ENCODE data around the gene CHM. TPM values are rescaled to one million over a fixed set of nuclear protein-coding genes. Genes with fewer than 3 reads are reported as not detected.
"Not testable (repeated sequence)": the region's sequence is repeated elsewhere in the genome, so short reads cannot be mapped to it uniquely, and the experiment has no call there.

Gene CHM
- polyA plus RNA-seq, 4 donors, result 23.7 to 33.3 (median 29.2) TPM

GRCh38 chrX:85916656-85917280 is 130.6 kb downstream of the CHM start:
- not testable (repeated sequence) for DNase-seq (ENCODE audit: low read depth in 4 of 4, low spot score in 2 of 4)

DNA sequence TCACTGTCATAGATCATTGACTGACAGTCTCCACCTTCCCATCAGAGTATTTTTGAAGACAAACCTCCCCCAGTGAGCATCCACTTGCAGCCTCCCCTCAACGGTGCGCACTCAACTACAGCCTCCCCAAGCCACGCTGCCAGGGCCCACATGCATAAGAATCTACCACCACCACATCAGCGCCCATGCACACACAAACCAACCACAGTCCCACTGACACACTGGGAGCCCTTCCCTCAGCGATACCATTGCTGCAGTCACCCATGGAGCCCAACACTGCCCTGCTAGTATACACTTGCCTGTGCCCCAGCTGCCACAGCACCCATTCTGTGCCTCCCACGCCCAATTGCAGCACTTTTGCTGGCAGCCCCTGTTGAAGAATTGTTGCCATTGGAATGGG is 132.9 kb downstream of the CHM start:
- DNase-seq (ENCODE audit: low read depth in 4 of 4, low spot score in 2 of 4), result no peak

DNA sequence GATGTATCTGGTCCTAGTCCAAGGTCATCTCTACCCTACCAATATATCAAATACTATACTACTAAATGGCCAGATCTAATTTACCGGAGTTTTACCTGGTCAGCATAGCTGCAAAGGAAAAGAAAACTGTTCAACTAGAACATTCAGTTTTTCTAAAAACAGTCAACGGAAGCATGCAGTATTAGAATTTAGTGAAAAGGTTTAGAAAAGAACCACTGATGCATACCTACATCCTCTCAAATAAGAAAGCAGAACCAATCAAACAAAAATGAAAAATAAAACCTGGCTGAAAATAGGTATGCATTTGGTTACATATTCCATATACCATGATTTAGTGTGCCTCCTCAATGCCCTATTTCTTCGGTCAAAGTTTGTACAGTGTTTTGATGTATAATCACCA is 140.0 kb downstream of the CHM start:
- no peak for DNase-seq (ENCODE audit: low read depth in 4 of 4, low spot score in 2 of 4)

GRCh38 chrX:85906399-85906798 is 141.0 kb downstream of the CHM start:
- DNase-seq (ENCODE audit: low read depth in 4 of 4, low spot score in 2 of 4), result no peak

DNA sequence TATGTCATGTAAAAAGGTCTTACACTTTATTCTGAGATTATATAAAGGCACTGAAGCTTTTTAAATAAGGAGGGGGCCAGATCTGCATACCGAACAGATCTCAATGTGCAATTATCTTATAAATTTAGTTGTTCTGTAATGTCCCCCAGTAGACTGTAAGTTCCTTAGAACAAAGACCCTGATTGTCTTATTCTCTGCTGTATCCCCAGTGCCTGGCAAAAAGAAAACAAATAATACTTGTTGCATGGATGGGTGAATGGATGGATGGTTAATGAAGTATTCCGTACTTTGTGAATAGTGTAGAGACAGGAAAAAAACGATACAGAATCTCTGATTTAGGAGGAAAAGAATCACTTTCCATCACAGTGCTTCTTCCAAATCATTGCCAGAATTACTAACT is 141.5 kb downstream of the CHM start:
- DNase-seq (ENCODE audit: low read depth in 4 of 4, low spot score in 2 of 4), result no peak

GRCh38 chrX:85903692-85904471 is 143.5 kb downstream of the CHM start:
- no peak for DNase-seq (ENCODE audit: low read depth in 4 of 4, low spot score in 2 of 4)

GRCh38 chrX:85897362-85898126 is 149.8 kb downstream of the CHM start:
- no peak for DNase-seq (ENCODE audit: low read depth in 4 of 4, low spot score in 2 of 4)

- no peak for DNase-seq (ENCODE audit: low read depth in 4 of 4, low spot score in 2 of 4)
Measured at GRCh38 chrX:85882601-85883000, 164.8 kb downstream of the CHM start.

DNA sequence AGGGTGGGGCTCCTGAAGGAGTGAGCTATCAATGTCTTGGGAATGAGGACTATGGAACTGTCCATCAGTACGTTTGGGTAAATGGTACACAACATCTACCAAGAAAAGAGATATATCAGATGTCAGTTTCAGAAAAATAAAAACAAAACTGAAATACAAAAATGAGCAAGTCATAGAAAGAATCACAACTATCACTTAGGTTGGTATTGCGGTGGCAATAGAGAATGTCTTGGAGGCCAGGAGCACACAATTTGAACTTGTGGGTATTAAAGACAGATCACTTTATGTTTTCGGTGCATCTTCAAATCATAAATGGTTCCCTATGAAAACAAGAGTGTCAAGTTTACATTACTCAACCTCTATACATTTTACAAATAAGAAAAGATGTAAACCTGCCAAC is 176.8 kb downstream of the CHM start:
- no peak for DNase-seq (ENCODE audit: low read depth in 4 of 4, low spot score in 2 of 4)

DNA sequence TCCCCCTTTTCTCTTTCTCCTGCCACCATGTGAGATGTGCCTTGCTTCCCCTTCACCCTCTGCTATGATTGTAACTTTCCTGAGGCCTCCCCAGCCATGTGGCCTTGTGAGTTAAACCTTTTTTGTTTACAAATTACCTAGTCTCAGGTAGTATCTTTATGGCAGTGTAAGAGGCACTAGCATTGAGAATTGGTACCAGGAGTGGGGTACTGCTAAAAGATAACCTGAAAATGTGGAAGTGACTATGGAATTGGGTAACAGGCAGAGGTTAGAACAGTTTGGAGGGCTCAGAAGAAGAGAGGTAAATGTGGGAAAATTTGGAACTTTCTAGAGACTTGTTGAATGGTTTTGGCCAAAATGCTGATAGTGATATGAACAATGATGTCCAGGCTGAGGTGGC is 182.0 kb downstream of the CHM start:
- no peak for DNase-seq (ENCODE audit: low read depth in 4 of 4, low spot score in 2 of 4)

GRCh38 chrX:85859426-85859825 is 187.9 kb downstream of the CHM start:
- DNase-seq (ENCODE audit: low read depth in 4 of 4, low spot score in 2 of 4), result no peak

DNA sequence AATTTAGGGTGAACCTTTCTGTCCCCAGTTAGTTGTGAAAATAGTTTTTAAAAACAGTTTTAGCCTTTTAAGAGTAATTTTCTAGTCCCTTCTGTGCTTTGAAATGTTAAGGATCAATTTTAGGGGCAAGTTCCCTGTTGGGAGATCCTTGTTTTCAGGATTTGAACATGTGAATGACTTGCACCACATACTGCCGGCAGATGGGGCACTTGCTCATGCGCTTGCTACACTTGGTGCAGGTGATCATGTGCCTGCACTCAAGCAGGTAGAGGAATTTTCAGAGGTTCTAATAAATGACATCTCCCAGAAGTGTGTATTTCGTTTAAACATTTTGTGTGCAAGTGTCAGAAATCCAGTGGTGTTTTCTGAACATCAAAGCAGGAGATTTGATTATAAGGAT is 195.9 kb downstream of the CHM start:
- no peak for DNase-seq (ENCODE audit: low read depth in 4 of 4, low spot score in 2 of 4)

DNA sequence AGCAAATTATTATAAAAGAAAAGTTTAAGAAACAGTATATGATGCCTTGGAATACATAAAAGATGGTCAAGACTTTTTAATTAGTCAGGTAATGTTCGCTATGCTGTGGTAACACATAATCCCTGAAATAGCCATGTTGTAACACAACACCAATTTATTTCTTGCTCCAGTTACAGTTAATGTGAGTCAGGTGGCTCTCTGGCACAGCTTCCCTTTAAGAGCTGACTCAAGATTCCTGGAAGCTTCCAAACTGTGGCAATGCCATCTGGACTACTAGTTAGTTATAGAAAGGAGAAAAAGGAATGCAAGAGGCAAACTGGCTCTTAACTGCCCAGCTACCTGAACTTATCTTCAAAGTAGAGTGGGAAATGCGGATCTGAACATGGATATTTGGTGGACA is 210.5 kb downstream of the CHM start:
- no peak for DNase-seq (ENCODE audit: low read depth in 4 of 4, low spot score in 2 of 4)

DNA sequence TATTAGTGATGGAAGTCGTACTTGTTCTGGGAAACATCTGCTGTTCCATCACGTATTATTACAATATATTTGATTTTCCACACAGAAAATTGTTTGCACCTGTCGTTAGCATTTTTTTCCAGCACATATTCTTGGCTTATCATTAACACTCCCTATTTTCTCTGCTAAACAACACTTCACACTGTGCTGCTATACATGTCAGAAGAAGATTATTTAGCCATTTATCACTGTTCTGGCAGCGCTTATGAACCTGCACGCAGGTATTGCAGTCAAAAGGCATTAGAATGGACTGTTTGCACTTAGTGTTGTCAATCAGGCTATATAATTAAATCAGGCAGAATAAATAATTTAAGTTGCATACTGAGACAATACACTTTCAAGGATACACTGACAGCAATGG is 218.6 kb downstream of the CHM start:
- no peak for DNase-seq (ENCODE audit: low read depth in 4 of 4, low spot score in 2 of 4)

DNA sequence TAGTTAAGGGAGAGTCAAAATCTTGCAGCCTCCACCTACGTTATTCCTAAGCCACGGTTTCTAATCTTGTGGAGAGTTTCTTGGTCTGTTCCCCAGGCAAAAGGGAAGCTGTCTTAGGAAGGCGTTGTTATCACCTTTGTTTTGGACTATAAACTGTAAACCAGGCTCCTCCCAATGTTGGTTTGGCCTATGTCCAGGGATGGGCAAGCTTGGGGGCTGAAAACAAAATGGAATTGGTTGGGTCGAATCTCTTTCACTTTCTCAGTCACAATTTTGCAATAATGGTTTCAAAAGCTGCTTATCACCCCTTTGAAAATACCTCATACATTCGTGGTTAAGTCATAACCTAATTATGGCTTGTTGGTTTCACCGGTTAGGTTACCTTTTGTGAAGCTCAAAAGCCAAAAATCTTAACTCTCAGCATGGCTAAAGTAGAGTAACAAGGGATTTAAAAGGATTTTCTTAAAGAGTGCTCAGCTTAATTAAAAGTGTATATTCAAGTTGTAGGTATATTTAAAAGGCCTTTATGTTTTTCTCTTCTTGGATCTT is 232.1 kb downstream of the CHM start:
- no peak for DNase-seq (ENCODE audit: low read depth in 4 of 4, low spot score in 2 of 4)

Other genes with a start within 250 kb of the CHM start
- gene DACH2, start 100.9 kb upstream of the CHM start, polyA plus RNA-seq (ENCODE audit: insufficient read length in 4 of 4), result 10 to 100 TPM; 21.2 to 36.0 (median 27.0) TPM